IPS-11a (cell line): Measurements from ENCODE around the gene ROBO2.

Experiments
- H3K4me3 ChIP-seq: one replicate; pipeline ENCODE4 v1.5.1; 2013; ENCODE audit warnings: low read depth, low read length, control low read depth

ROBO2 gene

DNA sequence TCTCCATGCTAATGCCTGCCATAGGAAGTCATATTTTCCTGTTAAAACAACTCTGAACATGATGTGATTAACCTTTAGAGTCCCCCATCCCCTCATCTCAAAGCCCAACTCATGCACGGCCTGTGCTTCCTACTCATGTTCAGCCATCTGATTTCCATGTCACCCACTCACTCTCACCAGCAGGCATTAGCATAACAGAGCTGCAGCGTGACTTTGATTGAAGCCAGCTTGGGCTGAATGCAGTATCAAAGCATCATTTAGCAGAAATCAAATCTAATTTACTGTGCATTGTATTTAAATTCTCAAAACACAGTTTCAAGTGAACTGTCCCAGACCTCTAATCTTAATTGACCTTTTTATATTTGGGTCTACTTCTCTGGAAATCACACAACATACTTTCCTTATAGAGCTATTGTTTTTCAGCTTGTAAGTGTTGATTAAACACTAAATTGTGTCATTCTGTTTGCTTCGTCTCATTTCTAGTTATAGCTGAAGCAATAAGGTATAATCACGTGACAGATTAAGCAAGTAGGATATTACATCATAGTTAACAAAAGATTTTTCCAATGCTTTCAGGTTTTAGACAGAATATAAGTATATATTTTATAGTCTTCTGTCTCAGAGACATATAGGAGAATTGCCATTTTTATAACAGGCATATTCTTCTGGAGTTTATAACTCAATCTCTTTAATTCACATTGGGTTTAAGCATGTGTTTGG lies 501.5 kb downstream of the ROBO2 start:
- no peak overlapping the region for H3K4me3 ChIP-seq

DNA sequence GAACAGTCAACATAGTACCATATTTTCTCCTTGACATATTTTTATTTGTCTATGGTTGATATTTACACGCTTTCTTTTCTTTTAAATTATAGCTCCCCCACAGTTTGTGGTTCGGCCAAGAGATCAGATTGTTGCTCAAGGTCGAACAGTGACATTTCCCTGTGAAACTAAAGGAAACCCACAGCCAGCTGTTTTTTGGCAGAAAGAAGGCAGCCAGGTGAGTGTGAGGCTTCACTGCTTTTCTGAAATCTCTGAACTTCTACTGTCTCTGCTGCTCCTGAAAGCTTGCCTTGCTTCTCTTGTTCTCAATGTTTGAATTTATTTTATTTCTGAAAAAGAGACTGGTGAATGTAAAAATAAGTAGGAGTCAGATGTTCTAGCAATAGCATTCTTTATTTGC lies 506.3 kb downstream of the ROBO2 start:
- no peak overlapping the region for H3K4me3 ChIP-seq

- H3K4me3 ChIP-seq: no peak overlapping the region
Measured at GRCh38 chr3:77549034-77549433, 509.1 kb downstream of the ROBO2 start.

GRCh38 chr3:77553240-77553639 lies 513.3 kb downstream of the ROBO2 start:
- no peak overlapping the region for H3K4me3 ChIP-seq

- no peak overlapping the region for H3K4me3 ChIP-seq
Measured at GRCh38 chr3:77562089-77562488, 522.2 kb downstream of the ROBO2 start.

DNA sequence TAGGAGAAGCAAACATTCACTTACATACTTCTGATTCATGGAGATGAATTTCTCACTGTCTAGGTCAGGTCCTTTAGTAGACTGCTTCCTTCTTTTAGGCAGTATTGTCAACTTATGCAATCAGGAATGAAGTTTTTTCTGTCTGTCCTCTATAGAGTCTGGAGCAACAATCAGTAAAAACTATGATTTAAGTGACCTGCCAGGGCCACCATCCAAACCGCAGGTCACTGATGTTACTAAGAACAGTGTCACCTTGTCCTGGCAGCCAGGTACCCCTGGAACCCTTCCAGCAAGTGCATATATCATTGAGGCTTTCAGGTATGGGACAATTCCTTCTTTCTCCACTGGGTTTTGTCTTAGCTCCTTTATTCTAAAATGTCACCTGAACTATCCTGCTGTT lies 523.1 kb downstream of the ROBO2 start:
- H3K4me3 ChIP-seq: no peak overlapping the region

DNA sequence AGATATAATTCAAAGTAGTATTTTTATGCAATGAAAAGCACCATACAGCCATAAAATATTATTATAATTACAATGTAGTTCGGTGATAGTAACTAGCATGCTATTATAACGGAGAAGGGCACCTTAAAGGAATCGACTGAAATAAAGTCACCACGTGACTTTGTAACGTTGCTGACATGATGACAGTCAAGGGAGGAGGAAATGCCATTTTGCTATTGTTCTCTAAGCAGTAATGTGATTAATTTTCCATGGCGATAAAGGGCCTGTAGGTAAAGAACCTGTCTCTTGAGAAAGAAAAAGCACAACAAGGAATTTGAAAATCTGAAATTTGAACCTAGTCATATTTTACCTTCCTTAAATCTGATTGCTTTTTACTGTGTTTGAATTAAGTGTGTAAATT lies 526.2 kb downstream of the ROBO2 start:
- no peak overlapping the region for H3K4me3 ChIP-seq

GRCh38 chr3:77571971-77572715 lies 532.2 kb downstream of the ROBO2 start:
- H3K4me3 ChIP-seq: no peak overlapping the region

DNA sequence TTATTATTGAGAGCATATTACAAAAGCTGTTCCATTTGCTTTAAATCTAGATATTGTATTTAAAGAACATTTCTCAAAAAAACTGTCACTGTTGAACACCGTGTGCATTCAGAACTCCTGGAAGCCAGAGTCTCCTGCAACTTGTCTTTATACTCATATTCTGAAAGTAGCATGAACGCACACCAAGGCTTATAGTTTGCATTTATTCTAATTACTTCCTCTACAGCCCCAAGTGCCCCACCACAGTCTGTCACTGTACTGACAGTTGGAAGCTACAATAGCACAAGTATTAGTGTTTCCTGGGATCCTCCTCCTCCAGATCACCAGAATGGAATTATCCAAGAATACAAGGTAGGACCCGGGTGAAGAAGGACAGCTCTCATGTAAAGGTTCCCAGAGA lies 537.4 kb downstream of the ROBO2 start:
- no peak overlapping the region for H3K4me3 ChIP-seq

- no peak overlapping the region for H3K4me3 ChIP-seq
Measured at GRCh38 chr3:77586216-77586615, 546.3 kb downstream of the ROBO2 start.

DNA sequence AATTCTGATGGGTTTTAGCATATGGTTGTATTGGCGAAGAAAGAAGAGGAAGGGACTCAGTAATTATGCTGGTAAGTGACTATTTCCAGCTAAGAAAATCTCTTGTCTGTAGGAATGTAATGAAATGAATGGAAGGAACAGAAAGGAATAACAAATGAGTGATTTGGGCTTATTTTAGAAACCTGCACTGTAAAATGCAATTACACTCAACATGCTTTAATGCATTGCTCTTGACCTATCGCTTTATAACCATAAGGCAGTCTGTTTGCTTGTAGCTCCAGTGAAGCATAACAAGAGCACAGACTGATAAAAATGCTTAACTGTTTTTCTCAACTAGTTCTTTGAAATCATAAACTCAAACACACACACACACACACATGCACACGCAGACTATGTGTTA lies 549.0 kb downstream of the ROBO2 start:
- no peak overlapping the region for H3K4me3 ChIP-seq

GRCh38 chr3:77590191-77590590 lies 550.3 kb downstream of the ROBO2 start:
- H3K4me3 ChIP-seq: no peak overlapping the region

- H3K4me3 ChIP-seq: no peak overlapping the region
Measured at GRCh38 chr3:77595371-77595870, 555.5 kb downstream of the ROBO2 start.

DNA sequence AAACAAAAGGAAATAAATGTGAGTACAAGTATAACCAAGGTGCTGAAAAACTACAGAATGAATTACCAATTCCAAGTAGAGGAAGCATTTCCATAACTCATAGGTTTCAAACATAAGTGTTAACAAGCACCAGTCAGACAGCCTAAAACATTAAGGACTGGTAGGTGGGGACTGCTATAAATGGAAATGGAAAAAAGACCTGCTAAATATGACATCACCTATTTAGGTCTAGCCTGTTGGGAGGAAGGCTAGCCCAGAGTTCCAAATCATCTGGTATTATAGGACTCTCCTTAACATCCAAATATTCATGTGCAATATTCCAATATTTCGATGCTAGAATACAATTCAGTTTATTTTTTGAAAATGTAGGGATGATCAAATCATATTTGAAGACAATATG lies 560.0 kb downstream of the ROBO2 start:
- H3K4me3 ChIP-seq: no peak overlapping the region

DNA sequence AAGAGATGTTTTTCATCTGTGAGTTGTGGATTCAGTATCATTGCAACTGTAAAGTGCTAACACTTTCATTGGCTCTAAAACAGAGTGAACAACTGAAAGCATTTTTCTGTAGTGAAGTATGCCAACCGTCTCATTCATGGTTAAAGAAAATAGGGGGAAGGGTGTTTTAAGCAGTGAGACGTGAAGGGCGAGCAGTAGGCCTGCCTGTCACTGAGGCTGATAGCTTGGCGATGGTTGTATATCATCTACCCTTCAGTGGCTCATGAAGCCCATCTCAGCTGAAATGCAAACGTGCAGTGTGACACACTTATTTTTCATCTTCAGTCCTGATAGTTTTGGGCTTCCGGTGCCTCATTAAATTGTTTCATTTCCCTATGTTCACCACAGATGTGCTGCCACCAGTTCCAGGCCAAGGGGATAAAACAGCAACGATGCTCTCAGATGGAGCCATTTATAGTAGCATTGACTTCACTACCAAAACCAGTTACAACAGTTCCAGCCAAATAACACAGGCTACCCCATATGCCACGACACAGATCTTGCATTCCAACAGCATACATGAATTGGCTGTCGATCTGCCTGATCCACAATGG lies 562.0 kb downstream of the ROBO2 start:
- no peak overlapping the region for H3K4me3 ChIP-seq

DNA sequence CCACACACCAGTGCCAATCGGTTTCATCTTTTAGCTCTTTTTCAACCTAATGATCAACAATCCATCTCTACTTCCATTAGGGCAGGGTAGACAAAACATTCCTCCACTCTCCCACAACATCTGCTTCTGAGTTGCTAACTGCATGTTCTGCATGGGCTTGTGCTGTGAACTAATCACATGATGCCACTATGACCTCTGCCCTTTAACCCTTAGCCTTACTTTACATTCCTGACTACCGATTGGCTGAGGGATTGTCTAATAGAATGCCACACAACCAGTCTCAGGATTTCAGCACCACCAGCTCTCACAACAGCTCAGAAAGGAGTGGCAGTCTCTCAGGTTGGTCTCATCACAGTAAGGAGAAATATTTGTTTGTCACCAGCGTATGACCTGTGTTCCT lies 562.8 kb downstream of the ROBO2 start:
- H3K4me3 ChIP-seq: no peak overlapping the region

GRCh38 chr3:77605308-77605707 lies 565.4 kb downstream of the ROBO2 start:
- no peak overlapping the region for H3K4me3 ChIP-seq

DNA sequence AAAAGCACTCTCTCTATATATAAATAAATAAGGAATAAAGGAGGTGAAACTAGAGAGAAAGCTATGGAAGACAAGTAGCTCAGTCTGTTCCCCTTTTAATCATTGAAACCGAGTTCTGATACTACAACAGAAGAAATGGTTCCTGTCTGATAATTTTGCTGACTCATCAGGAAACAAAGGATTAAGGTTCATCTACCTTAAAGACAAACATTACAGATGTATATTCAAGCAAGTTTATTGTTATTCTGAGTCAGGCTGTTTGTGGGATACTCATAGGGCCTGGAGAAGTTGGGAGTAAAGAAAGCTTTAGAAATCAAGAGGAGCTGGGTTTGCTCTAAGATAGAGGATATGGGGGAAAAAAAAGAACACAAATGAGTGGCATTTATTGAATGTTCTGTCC lies 566.0 kb downstream of the ROBO2 start:
- H3K4me3 ChIP-seq: no peak overlapping the region

- no peak overlapping the region for H3K4me3 ChIP-seq
Measured at GRCh38 chr3:77606372-77606771, 566.5 kb downstream of the ROBO2 start.

GRCh38 chr3:77618686-77619085 lies 578.8 kb downstream of the ROBO2 start:
- H3K4me3 ChIP-seq: no peak overlapping the region

- no peak overlapping the region for H3K4me3 ChIP-seq
Measured at GRCh38 chr3:77620009-77620408, 580.1 kb downstream of the ROBO2 start.

DNA sequence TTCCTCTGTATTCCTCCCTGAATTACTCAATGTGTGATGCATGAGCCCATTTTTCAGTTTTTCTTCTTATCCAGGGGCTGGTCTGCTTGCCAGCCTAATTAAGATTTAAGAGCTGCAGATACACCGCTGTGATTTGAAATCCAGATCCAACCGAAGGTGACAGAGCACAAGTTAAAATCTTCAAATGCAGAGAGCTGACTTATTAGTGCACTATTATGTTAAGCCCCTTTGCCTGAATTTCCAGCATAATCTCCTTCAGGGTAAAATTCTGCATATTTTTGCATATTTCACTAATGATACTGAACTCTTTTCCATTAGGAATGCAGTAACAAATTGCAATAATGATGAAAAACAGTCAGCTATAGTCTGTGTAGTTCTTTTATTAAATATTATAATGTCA lies 583.6 kb downstream of the ROBO2 start:
- H3K4me3 ChIP-seq: no peak overlapping the region
